Loucy (cell line): ENCODE results near the gene SNX8.

ENCODE experiments used
- EZH2phosphoT487 ChIP-seq: fragments of 200-600 bp; IDR thresholded peaks from 2 replicates; pipeline ENCODE4 v1.6.1; 2018; ENCODE audit warnings: antibody characterized with exemption, mild to moderate bottlenecking, moderate library complexity, borderline replicate concordance
- TF ChIP-seq, protein P1 (sequence below): fragments of 200-600 bp; sonication (generic); conservative IDR thresholded peaks from 2 replicates; pipeline ENCODE4 v1.5.1; 2014; ENCODE audit warnings: mild to moderate bottlenecking, antibody characterized with exemption, low read length

DNA sequence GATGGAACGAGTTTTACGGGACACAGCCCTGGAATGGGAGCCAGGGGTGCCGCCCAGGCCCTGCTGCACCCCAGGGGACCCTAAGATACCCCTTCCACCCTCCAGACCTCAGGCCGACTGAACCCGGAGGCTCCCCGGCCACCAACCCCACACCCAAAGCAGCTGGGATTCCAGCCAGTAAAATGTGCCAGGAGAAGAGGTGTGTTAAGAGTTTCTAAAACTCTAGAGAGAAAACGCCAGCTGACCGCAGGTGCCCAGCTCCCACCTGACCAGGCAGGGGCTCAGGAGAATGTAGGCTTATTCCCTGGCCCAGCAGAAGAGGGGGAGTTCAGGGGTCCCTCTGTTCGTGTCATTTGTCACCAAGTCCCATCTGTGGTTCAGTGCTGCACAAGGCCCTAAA, 54.8 kb downstream of the SNX8 start:
- TF ChIP-seq, protein P1, sequence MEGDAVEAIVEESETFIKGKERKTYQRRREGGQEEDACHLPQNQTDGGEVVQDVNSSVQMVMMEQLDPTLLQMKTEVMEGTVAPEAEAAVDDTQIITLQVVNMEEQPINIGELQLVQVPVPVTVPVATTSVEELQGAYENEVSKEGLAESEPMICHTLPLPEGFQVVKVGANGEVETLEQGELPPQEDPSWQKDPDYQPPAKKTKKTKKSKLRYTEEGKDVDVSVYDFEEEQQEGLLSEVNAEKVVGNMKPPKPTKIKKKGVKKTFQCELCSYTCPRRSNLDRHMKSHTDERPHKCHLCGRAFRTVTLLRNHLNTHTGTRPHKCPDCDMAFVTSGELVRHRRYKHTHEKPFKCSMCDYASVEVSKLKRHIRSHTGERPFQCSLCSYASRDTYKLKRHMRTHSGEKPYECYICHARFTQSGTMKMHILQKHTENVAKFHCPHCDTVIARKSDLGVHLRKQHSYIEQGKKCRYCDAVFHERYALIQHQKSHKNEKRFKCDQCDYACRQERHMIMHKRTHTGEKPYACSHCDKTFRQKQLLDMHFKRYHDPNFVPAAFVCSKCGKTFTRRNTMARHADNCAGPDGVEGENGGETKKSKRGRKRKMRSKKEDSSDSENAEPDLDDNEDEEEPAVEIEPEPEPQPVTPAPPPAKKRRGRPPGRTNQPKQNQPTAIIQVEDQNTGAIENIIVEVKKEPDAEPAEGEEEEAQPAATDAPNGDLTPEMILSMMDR = no peak
- TF ChIP-seq EZH2phosphoT487 = no peak
